Neural crest cell (in vitro differentiated cells): Measurements from ENCODE around the gene DDR1. TPM values are rescaled to one million over a fixed set of nuclear protein-coding genes. Genes with fewer than 3 reads are reported as not detected.
"Not testable (repeated sequence)": the region's sequence is repeated elsewhere in the genome, so short reads cannot be mapped to it uniquely, and the experiment has no call there.

Experiments used
- DNase-seq: peaks from one replicate; pipeline ENCODE4 v3.0.0; 2021; ENCODE audit warnings: low read depth, mixed read lengths, low spot score
- H3K27ac Mint-ChIP-seq: one replicate; pipeline ENCODE4 v1.8.0; 2021; ENCODE audit warnings: mild to moderate bottlenecking, mixed read lengths; ENCODE audit not compliant: unreplicated experiment
- H3K27me3 Mint-ChIP-seq: 2 replicates; pipeline ENCODE4 v1.8.0; 2021; ENCODE audit warnings: low read depth, mild to moderate bottlenecking, mixed read lengths
- H3K36me3 Mint-ChIP-seq: 2 replicates; pipeline ENCODE4 v1.8.0; 2021; ENCODE audit warnings: low read depth, mild to moderate bottlenecking, mixed read lengths
- H3K4me1 Mint-ChIP-seq: 2 replicates; pipeline ENCODE4 v1.8.0; 2021; ENCODE audit warnings: mixed read lengths
- H3K4me3 Mint-ChIP-seq: one replicate; pipeline ENCODE4 v1.8.0; 2021; ENCODE audit warnings: mild to moderate bottlenecking, mixed read lengths
- H3K9me3 Mint-ChIP-seq: 2 replicates; pipeline ENCODE4 v1.8.0; 2021; ENCODE audit warnings: mixed read lengths
- total RNA-seq: library from RNA; stranded (reverse); gene quantifications from 2 replicates; pipeline ENCODE4 v1.2.1, GENCODE V29; 2021
- TF ChIP-seq, protein P1 (sequence below): fragments of 200-600 bp; sonication (generic); conservative IDR thresholded peaks from 2 replicates; pipeline ENCODE4 v1.5.0; 2021; ENCODE audit warnings: antibody characterized with exemption, mild to moderate bottlenecking

DDR1 gene
- total RNA-seq, 1 donor from 2014 or later = 178 TPM

DNA sequence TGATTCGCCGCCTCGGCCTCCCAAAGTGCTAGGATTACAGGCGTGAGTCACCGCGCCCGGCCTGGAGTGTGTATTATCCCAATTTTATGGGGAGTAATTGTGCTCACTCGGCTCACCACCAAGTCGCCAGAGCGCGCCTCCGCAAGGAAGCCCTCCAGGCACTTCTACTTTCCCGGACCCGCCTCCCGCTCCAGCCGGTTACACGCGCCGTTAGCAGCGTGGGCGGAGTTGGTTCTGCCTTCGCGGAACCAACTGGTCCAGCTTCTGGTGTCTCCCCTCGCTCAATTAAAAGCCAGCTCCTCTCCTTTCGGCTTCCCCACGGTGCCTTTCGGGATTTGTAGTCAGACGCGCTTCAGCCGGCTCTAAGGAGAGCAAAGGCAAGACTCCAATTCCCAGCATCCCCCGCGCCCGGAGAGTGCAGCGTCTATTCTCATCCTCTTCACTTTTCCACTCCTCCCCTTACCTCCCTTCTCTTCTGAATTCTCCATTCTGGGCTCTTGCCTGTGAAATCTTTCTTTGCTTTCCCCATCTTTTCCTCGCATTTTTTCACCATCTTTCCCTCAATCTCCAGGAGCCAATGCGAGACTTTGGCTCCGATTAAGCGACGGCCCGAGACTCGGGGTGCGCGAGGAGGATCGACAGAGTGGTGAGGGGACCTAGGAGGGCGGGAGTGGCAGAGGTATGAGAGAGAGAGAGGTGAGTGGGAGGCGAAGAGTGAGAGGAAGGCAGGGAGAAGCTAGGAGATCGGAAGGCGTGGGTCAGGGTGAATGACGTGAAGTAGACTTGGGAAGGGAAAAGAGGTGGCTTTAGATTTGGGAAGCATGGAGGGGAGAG lies 23.7 kb downstream of the DDR1 start, which contains the start of gene GTF2H4:
Gene GTF2H4, plus strand, starts transcription at position 450 of the 834 bp plus-strand sequence.
- Mint-ChIP-seq H3K4me3 (peak within 1 kb of the TSS; percentile 100), H3K9me3 (no peaks in the 10 kb centered on the region), H3K4me1 (peaks cover 21% of the 10 kb centered on the region), H3K27me3 (no peaks in the 10 kb centered on the region), H3K36me3 (peaks cover 5% of the 10 kb centered on the region), H3K27ac (peak within 1 kb of the TSS; percentile 96)
- peak; percentile 87 for DNase-seq
- TF ChIP-seq, protein P1, sequence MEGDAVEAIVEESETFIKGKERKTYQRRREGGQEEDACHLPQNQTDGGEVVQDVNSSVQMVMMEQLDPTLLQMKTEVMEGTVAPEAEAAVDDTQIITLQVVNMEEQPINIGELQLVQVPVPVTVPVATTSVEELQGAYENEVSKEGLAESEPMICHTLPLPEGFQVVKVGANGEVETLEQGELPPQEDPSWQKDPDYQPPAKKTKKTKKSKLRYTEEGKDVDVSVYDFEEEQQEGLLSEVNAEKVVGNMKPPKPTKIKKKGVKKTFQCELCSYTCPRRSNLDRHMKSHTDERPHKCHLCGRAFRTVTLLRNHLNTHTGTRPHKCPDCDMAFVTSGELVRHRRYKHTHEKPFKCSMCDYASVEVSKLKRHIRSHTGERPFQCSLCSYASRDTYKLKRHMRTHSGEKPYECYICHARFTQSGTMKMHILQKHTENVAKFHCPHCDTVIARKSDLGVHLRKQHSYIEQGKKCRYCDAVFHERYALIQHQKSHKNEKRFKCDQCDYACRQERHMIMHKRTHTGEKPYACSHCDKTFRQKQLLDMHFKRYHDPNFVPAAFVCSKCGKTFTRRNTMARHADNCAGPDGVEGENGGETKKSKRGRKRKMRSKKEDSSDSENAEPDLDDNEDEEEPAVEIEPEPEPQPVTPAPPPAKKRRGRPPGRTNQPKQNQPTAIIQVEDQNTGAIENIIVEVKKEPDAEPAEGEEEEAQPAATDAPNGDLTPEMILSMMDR = no peak

DNA sequence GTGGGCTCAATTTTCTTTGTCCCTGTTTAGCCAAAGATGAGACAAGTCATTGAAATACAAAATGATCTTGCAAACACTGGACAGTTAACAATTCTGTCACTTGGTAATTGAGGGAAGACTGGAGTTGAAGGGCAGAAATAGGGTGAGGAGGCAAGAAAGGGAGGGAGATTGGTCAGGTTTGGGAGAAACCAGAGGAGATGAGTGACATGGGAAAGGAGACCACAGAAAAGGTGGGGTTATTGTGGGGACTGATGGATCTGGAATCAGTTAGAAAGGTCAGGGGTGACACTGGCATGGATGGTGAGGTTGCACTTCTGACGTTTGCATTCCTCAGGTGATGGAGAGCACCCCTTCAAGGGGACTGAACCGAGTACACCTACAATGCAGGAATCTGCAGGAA lies 24.4 kb downstream of the DDR1 start:
- Mint-ChIP-seq H3K27me3 (no peaks in the 10 kb centered on the region), H3K36me3 (peaks cover 5% of the 10 kb centered on the region), H3K9me3 (no peaks in the 10 kb centered on the region), H3K4me3 (peak overlapping the region; percentile 100), H3K27ac (peak overlapping the region; percentile 3), H3K4me1 (peaks cover 27% of the 10 kb centered on the region)
- no peak for DNase-seq
- TF ChIP-seq, protein P1 = no peak

DNA sequence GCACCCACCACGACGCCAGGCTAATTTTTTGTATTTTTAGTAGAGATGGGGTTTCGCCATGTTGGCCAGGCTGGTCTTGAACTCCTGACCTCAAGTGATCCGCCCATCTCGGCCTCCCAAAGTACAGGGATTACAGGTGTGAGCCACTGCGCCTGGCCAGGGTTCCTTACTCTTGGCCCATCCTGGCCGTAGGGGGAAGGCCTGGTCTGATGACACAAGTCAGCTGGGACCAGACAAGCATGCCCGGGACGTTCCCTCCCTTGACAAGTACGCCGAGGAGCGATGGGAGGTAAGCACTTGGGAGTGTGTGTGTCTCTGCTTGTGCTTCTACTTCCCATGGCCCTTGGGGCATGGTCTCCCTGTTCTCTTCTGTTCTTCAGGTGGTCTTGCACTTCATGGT lies 26.2 kb downstream of the DDR1 start:
- DNase-seq, H3K36me3 Mint-ChIP-seq, H3K9me3 Mint-ChIP-seq, H3K27me3 Mint-ChIP-seq, H3K27ac Mint-ChIP-seq: not testable (repeated sequence)
- peak overlapping the region; percentile 73 for H3K4me3 Mint-ChIP-seq
- peaks cover 42% of the 10 kb centered on the region for H3K4me1 Mint-ChIP-seq

DNA sequence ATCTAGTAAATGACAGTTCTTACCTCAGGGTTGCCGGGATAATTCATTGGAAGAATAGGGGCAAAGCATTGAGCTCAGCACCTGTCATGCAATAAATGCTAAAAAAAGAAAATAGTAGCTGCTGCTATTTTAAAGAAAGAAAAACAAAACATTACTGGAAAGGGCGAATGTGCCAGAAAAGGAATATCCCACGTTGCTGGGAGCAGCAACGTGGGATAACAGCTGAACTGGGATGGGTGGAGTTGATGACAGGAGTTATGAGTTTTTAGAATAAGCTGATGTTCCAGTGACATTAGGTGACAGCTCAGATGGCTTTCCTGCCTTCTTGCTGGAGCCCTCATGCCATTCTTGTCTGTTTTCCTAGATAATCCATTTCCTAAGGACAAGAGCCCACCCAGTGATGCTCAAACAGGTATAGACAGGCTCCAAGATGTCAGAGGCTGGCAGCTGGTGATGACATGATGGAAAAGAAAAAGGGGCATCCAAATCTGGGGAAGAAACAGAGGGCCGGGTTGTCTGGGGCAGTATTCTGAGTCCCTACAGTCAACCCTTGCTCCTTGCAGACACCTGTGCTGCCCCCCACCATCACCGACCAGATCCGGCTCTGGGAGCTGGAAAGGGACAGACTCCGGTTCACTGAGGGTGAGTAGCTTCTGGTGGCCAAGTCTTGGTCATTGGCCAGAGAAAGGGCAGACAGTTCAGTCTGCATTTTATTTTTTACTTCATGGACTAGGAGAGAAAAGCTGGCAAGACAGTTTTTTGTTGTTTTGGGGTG lies 28.6 kb downstream of the DDR1 start:
- no peak overlapping the region for H3K27ac Mint-ChIP-seq
- H3K36me3 Mint-ChIP-seq = peaks cover 13% of the 10 kb centered on the region
- TF ChIP-seq, protein P1 = no peak
- no peaks in the 10 kb centered on the region for H3K27me3 Mint-ChIP-seq
- peak overlapping the region; percentile 82 for H3K4me3 Mint-ChIP-seq
- no peaks in the 10 kb centered on the region for H3K9me3 Mint-ChIP-seq
- no peak for DNase-seq
- peaks cover 47% of the 10 kb centered on the region for H3K4me1 Mint-ChIP-seq

DNA sequence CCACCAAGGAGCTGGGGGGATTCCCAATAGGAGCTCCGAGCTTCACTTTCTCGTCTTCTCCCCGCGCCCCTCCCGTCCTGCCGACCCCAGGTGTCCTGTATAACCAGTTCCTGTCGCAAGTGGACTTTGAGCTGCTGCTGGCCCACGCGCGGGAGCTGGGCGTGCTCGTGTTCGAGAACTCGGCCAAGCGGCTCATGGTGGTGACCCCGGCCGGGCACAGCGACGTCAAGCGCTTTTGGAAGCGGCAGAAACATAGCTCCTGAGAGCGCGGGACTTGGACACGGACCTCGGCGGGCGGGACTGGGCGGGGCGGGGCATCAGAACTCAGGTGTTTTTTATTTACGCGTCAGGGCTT lies 29.4 kb downstream of the DDR1 start:
- TF ChIP-seq, protein P1 = no peak
- H3K36me3 Mint-ChIP-seq = peaks cover 13% of the 10 kb centered on the region
- no peak for DNase-seq
- peak overlapping the region; percentile 82 for H3K4me3 Mint-ChIP-seq
- peaks cover 39% of the 10 kb centered on the region for H3K4me1 Mint-ChIP-seq
- no peaks in the 10 kb centered on the region for H3K27me3 Mint-ChIP-seq
- no peaks in the 10 kb centered on the region for H3K9me3 Mint-ChIP-seq
- H3K27ac Mint-ChIP-seq = no peak overlapping the region
